Measurements from ENCODE around the gene MRPS22.
"Not testable (repeated sequence)": the region's sequence is repeated elsewhere in the genome, so short reads cannot be mapped to it uniquely, and the experiment has no call there.

Gene MRPS22

GRCh38 chr3:139312416-139312815 lies 31.4 kb upstream of the MRPS22 start:
- no peak for DNase-seq (ENCODE audit: low spot score)

- DNase-seq (ENCODE audit: low spot score): no peak
These were observed 30.9 kb upstream of the MRPS22 start for GRCh38 chr3:139312959-139313358.

DNA sequence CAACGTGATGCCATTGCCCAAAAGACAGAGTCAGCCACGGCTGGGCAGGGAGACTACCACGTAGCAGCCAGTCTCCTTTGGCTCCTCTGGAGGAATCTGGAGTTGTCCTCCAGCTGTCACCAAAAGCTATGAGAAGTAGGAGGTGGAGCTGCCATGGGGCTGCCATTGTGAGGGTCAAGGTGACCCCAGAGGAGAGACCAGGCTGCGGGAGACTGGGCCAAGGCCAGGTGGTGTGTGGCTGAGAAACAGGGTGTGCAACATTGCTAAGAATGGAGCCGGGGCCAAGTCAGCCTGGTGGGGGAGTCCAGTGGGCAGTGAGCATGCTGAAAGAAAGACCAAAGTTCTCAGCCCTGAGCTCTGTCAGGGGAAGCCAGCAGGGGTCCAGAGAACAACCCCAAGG lies 29.9 kb upstream of the MRPS22 start:
- DNase-seq (ENCODE audit: low spot score): no peak

GRCh38 chr3:139317215-139317614 lies 26.6 kb upstream of the MRPS22 start:
- DNase-seq (ENCODE audit: low spot score): no peak

GRCh38 chr3:139317660-139318430 lies 26.0 kb upstream of the MRPS22 start:
- DNase-seq (ENCODE audit: low spot score): no peak

DNA sequence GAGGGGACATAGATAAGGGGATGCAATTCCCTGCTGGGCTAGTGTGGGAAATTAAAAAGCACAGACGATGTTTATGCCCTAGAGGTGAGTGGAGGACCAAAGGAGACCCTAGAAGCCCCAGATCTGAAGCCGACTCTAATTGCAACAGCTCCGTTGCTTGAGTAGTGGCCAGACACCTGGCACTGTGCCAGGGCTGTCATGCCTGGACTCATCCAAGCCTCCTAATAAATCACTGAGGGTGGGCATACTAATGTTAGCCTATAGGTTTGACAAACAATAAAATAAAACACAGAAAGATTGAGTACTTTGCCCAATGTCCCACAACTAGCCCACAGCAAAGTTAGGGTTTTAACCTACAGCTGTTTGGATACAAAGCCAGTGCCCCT lies 25.4 kb upstream of the MRPS22 start:
- no peak for DNase-seq (ENCODE audit: low spot score)

- DNase-seq (ENCODE audit: low spot score): no peak
These were observed 25.0 kb upstream of the MRPS22 start for GRCh38 chr3:139318826-139319225.

- DNase-seq (ENCODE audit: low spot score): no peak
These were observed 24.1 kb upstream of the MRPS22 start for GRCh38 chr3:139319428-139320402.

- no peak for DNase-seq (ENCODE audit: low spot score)
These were observed 23.1 kb upstream of the MRPS22 start for GRCh38 chr3:139320551-139321309.

- no peak for DNase-seq (ENCODE audit: low spot score)
These were observed 21.5 kb upstream of the MRPS22 start for GRCh38 chr3:139322346-139322745.

GRCh38 chr3:139323146-139323545 lies 20.7 kb upstream of the MRPS22 start:
- no peak for DNase-seq (ENCODE audit: low spot score)

DNA sequence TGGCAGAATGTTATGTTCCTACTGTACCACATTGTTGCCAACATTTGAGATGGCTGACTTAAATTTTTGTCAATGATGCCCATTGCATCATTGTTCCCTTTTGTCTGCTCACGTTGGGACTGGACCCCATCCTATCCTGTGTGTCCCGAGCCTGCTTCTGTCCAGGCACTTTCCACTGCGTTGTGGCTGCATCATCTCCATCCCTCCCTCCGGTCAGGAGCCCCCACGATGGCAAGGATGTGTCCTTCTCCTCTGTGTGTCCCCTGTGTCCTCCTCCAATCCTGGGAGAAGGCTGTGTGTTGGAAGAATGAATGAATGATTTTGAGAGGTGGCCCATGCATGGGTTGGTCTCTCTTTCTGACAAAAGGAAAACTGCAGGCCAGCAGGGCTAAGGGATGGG lies 19.4 kb upstream of the MRPS22 start:
- DNase-seq (ENCODE audit: low spot score): no peak

GRCh38 chr3:139325551-139325950 lies 18.3 kb upstream of the MRPS22 start:
- DNase-seq (ENCODE audit: low spot score): no peak

DNA sequence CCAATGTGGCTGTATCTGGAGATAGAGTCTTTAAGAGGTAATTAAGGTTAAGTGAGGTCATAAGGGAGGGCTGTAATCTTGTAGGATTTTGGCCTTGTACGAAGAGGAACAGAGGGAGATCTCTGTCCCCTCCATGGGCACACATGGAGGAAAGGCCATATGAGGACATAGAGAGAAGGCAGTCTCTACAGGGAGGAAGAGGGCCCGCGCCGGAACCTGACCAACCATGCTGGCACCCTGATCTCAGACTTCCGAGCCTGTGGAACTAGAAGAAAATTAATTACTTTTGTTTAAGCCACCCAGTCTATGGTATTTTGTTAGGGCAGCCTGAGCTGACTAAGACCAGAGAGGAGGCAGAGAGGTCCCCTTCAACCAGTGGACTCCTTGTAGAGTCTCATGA lies 17.7 kb upstream of the MRPS22 start:
- no peak for DNase-seq (ENCODE audit: low spot score)

- DNase-seq (ENCODE audit: low spot score): no peak
These were observed 17.1 kb upstream of the MRPS22 start for GRCh38 chr3:139326707-139327106.

- no peak for DNase-seq (ENCODE audit: low spot score)
These were observed 16.6 kb upstream of the MRPS22 start for GRCh38 chr3:139327231-139327630.

DNA sequence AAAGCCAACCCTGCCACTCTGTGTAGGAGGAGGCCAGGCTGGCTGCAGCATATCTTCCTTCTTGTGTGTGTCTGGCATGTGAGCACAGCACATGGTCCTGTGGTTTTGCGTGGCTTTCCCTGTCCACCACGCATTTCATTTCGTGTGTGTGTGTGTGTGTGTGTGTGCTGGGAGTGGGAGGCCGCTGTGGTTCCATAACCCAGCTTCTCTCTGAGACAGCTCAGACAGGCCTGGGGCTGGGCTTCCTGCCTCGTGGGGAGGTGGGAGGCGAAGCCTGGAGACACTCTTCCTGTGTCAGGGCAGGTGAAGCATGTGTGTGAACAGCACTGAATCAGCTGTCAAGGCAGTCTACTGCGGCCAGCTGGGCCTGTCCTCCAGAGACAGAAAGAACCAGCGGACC lies 16.0 kb upstream of the MRPS22 start:
- DNase-seq (ENCODE audit: low spot score): no peak

DNA sequence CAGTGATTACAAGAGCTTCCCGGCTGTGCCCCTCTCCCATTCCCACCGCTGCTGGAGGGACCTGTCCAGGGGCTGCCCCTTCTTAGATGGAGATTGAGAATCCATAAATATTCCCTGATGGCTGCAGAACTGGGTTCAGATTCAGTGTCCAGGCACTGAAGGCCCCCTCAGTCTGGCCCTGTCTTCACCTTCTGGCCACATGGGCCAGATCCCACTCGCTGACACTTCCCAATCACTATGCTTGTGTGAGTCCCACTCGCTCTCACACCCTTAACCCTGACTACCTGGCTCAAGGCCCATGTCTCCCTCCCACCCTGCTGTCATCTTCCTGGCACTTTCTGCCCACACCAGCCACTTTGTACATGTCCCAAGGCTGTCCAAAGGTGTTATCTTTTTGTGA lies 15.5 kb upstream of the MRPS22 start:
- no peak for DNase-seq (ENCODE audit: low spot score)

GRCh38 chr3:139329364-139329850 lies 14.4 kb upstream of the MRPS22 start:
- peak; percentile 90 for DNase-seq (ENCODE audit: low spot score)

DNA sequence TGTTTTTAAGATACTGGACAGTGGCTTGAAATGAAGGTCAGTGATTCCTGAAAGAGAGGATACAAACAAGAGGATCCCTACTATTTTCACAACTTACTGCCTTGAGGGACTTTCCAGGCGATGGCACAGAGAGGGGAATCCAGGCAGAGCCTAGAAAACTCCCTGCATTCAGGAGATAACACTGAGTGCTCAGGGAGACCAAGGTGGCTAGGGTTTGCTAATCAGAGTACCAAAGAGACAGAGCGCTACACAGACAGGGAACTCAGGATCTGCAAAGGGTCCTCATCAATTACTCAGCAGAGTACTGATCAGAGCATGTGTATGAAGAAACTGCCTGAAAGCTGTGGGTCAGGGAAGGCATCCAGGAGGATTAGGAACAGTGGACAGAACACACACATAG lies 11.7 kb upstream of the MRPS22 start:
- no peak for DNase-seq (ENCODE audit: low spot score)

- not testable (repeated sequence) for DNase-seq (ENCODE audit: low spot score)
These were observed 9.1 kb upstream of the MRPS22 start for GRCh38 chr3:139334675-139335074.

DNA sequence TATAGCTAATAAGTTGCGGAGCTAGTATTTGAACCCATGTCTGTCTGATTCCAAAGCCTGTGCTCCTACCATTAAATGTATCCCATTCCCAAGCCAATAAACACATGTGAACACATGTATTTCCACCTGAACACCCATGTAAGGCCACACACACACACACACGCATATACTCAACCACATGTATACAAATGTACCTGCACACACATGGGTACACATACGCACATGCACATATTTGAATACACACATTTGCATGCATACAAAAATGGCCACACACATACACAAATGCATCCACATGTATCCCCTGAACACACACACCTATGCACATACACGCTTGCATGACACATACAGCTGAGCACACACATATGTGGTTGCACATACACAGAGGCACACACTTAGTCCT lies 5.4 kb upstream of the MRPS22 start:
- DNase-seq (ENCODE audit: low spot score): no peak
